ENCODE results near the gene OTOGL.
"Not testable (repeated sequence)": the region's sequence is repeated elsewhere in the genome, so short reads cannot be mapped to it uniquely, and the experiment has no call there.

DNA sequence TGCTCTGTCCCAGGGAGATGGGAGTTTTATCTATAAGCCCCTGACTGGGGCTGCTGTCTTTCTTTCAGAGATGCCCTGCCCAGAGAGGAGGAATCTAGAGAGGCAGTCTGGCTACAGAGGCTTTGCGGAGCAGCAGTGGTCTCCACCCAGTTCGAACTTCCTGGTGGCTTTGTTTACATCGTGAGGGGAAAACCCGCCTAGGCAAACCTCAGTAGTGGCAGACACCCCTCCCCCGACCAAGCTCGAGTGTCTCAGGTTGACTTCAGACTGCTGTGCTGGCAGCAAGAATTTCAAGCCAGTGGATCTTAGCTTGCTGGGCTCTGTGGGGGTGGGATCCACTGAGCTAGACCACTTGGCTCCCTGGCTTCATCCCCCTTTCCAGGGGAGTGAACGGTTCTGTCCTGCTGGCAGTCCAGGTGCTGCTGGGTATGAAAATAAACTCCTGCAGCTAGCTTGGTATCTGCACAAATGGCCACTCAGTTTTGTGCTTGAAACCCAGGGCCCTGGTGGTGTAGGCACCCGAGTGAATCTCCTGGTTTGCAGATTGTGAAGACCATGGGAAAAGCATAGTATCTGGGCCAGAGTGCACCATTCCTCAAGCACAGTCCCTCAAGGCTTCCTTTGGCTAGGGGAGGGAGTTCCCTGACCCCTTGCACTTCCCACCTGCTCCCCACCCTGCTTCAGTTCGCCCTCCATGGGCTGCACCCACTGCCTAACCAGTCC lies 15.3 kb upstream of the OTOGL start:
- TF ChIP-seq RFX5 (IDR thresholded peaks at IDR 0.05; ENCODE audit: low read length); EZH2phosphoT487 (IDR thresholded peaks at IDR 0.05; ENCODE audit: borderline replicate concordance, low read depth); FOXJ3 (CRISPR knock-in tag; IDR thresholded peaks at IDR 0.05): not testable (repeated sequence)
- TF ChIP-seq, protein P1, sequence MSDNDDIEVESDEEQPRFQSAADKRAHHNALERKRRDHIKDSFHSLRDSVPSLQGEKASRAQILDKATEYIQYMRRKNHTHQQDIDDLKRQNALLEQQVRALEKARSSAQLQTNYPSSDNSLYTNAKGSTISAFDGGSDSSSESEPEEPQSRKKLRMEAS (IDR thresholded peaks at IDR 0.05; ENCODE audit: low read depth): not testable (repeated sequence)
- TF ChIP-seq, protein P2, sequence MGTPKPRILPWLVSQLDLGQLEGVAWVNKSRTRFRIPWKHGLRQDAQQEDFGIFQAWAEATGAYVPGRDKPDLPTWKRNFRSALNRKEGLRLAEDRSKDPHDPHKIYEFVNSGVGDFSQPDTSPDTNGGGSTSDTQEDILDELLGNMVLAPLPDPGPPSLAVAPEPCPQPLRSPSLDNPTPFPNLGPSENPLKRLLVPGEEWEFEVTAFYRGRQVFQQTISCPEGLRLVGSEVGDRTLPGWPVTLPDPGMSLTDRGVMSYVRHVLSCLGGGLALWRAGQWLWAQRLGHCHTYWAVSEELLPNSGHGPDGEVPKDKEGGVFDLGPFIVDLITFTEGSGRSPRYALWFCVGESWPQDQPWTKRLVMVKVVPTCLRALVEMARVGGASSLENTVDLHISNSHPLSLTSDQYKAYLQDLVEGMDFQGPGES (IDR thresholded peaks at IDR 0.05; ENCODE audit: low read depth, low read length): not testable (repeated sequence)
- TF ChIP-seq, protein P3, sequence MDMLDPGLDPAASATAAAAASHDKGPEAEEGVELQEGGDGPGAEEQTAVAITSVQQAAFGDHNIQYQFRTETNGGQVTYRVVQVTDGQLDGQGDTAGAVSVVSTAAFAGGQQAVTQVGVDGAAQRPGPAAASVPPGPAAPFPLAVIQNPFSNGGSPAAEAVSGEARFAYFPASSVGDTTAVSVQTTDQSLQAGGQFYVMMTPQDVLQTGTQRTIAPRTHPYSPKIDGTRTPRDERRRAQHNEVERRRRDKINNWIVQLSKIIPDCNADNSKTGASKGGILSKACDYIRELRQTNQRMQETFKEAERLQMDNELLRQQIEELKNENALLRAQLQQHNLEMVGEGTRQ (IDR thresholded peaks at IDR 0.05; ENCODE audit: borderline replicate concordance, low read depth, low read length): not testable (repeated sequence)
